ENCODE data around the gene ROR1. TPM values are rescaled to one million over a fixed set of nuclear protein-coding genes. Genes with fewer than 3 reads are reported as not detected.

Gene ROR1
- polyA plus RNA-seq, 1 donor = 8.8 TPM

- no peak for DNase-seq (ENCODE audit: low read depth)
Observed at GRCh38 chr1:64228167-64228957, 454.5 kb downstream of the ROR1 start.

GRCh38 chr1:64229307-64229706 lies 455.5 kb downstream of the ROR1 start:
- DNase-seq (ENCODE audit: low read depth) = no peak

Other genes with a start within 250 kb of the ROR1 start
- 73.8 TPM for gene PGM1, start 180.6 kb upstream of the ROR1 start, polyA plus RNA-seq (ENCODE audit: insufficient read length)

Data from forelimb muscle (tissue), 1 donor.